SK-N-SH treated with all-trans-retinoic acid at 6 μM for 48 hours (cell line): ENCODE data around the gene GAGE1.

ENCODE experiments used
- ATAC-seq: fragments of 200-7000 bp; cut with Tn5 transposase; 3 replicates; pipeline ENCODE4 v1.9.1; 2020; ENCODE audit warnings: mild to moderate bottlenecking, moderate library complexity
- ARNTL ChIP-seq: fragments of 450-650 bp; formaldehyde crosslinking; IDR thresholded peaks from 2 replicates; pipeline ENCODE4 v1.5.0; 2020; ENCODE audit warnings: low read depth, mild to moderate bottlenecking, moderate library complexity, borderline replicate concordance
- BACH2 ChIP-seq: fragments of 250-450 bp; sonication (Bioruptor Pico); IDR thresholded peaks from 2 replicates; pipeline ENCODE4 v1.9.0; 2021; ENCODE audit warnings: mild to moderate bottlenecking, borderline replicate concordance
- CSDC2 ChIP-seq: fragments of 250-450 bp; sonication (Bioruptor Pico); IDR thresholded peaks from 2 replicates; pipeline ENCODE4 v1.5.0; 2020; ENCODE audit warnings: mild to moderate bottlenecking, moderate library complexity
- GLIS3 ChIP-seq: fragments of 250-450 bp; sonication (Bioruptor Pico); IDR thresholded peaks from 2 replicates; pipeline ENCODE4 v1.5.0; 2020; ENCODE audit warnings: mild to moderate bottlenecking, moderate library complexity
- ISL1 ChIP-seq: fragments of 250-450 bp; sonication (Bioruptor Pico); IDR thresholded peaks from 2 replicates; pipeline ENCODE4 v2.1.2; 2022; ENCODE audit warnings: mild to moderate bottlenecking, moderate library complexity
- OSR1 ChIP-seq: fragments of 250-450 bp; sonication (Bioruptor Pico); IDR thresholded peaks from 2 replicates; pipeline ENCODE4 v1.8.0; 2022; ENCODE audit warnings: moderate library complexity, mild to moderate bottlenecking, inconsistent platforms
- PATZ1 ChIP-seq: fragments of 250-450 bp; sonication (Bioruptor Pico); IDR thresholded peaks from 2 replicates; pipeline ENCODE4 v1.8.0; 2020; ENCODE audit warnings: mild to moderate bottlenecking, moderate library complexity, borderline replicate concordance
- PPARA ChIP-seq: fragments of 250-450 bp; sonication (Bioruptor Pico); IDR thresholded peaks from 2 replicates; pipeline ENCODE4 v1.5.0; 2020; ENCODE audit warnings: mild to moderate bottlenecking, borderline replicate concordance
- RARB ChIP-seq: fragments of 250-450 bp; sonication (Bioruptor Pico); IDR thresholded peaks from 2 replicates; pipeline ENCODE4 v1.8.0; 2021; ENCODE audit warnings: mild to moderate bottlenecking, moderate library complexity
- SNAI2 ChIP-seq: fragments of 250-450 bp; sonication (Bioruptor Pico); IDR thresholded peaks from 2 replicates; pipeline ENCODE4 v1.5.0; 2020; ENCODE audit warnings: mild to moderate bottlenecking, moderate library complexity
- TCF4 ChIP-seq: fragments of 250-450 bp; sonication (Bioruptor Pico); IDR thresholded peaks from 2 replicates; pipeline ENCODE4 v1.8.0; 2021; ENCODE audit warnings: mild to moderate bottlenecking, moderate library complexity, borderline replicate concordance
- TOX ChIP-seq: fragments of 250-450 bp; sonication (Bioruptor Pico); IDR thresholded peaks from 2 replicates; pipeline ENCODE4 v1.8.0; 2021; ENCODE audit warnings: mild to moderate bottlenecking, moderate library complexity, borderline replicate concordance
- ZC3H10 ChIP-seq: fragments of 250-450 bp; sonication (Bioruptor Pico); IDR thresholded peaks from 2 replicates; pipeline ENCODE4 v1.5.1; 2021; ENCODE audit warnings: mild to moderate bottlenecking, moderate library complexity
- ZFP3 ChIP-seq: fragments of 250-450 bp; sonication (Bioruptor Pico); IDR thresholded peaks from 2 replicates; pipeline ENCODE4 v1.5.0; 2020; ENCODE audit warnings: mild to moderate bottlenecking, moderate library complexity
- ZFP30 ChIP-seq: fragments of 450-650 bp; formaldehyde crosslinking; IDR thresholded peaks from 2 replicates; pipeline ENCODE4 v1.5.0; 2022; ENCODE audit warnings: mild to moderate bottlenecking, moderate library complexity
- ZNF70 ChIP-seq: fragments of 450-650 bp; formaldehyde crosslinking; IDR thresholded peaks from 2 replicates; pipeline ENCODE4 v1.5.0; 2020; ENCODE audit warnings: mild to moderate bottlenecking, moderate library complexity
- ZNF8 ChIP-seq: fragments of 450-650 bp; formaldehyde crosslinking; IDR thresholded peaks from 2 replicates; pipeline ENCODE4 v1.5.0; 2020; ENCODE audit warnings: mild to moderate bottlenecking, moderate library complexity
- TF ChIP-seq, protein P1 (sequence below): fragments of 250-450 bp; sonication (Bioruptor Pico); IDR thresholded peaks from 2 replicates; pipeline ENCODE4 v1.8.0; 2021; ENCODE audit warnings: low read depth, mild to moderate bottlenecking, moderate library complexity, borderline replicate concordance
- TF ChIP-seq, protein P2 (sequence below): fragments of 250-450 bp; sonication (Bioruptor Pico); IDR thresholded peaks from 2 replicates; pipeline ENCODE4 v1.5.1; 2020; ENCODE audit warnings: low read depth, mild to moderate bottlenecking, moderate library complexity

Gene GAGE1

DNA sequence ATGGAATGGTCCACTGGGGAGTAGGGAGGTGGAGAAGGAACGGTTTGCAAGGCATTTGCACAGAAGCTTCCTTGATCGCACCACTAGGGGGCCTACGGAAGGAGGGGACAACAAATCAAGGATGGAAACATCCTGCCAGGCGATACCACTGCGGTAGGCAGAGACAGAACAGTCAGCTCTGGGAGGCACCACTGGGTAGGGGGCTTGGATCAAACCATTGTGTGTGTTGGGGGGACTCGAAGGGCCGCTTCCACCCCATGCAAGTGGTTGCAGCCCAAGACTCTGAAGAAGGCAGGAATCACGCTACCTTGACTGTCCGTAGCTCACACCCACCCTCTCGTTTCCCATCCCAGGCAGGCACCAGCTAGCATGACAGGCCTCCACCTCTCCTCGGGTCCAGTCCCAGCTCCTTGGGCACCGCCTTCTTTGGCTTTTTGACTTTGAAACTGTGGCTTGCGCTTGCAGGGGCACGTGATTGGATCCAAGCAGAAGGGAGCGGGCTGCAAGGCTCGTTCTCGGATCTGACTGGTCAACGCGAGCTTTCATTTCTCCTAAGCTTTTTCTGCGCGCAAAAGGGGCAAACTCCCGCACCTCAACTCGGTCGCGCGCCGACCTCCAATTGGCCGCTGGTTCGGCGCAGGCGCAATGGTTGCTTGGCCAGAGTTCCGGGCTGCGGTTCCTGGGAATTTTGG, 28.4 kb downstream of the GAGE1 start:
- TF ChIP-seq TCF4 (CRISPR knock-in tag) (no peak), TOX (no peak), BACH2 (no peak), ISL1 (CRISPR knock-in tag) (no peak), OSR1 (no peak), ZNF8 (CRISPR knock-in tag) (no peak), PPARA (CRISPR knock-in tag) (no peak), ARNTL (CRISPR knock-in tag) (no peak), PATZ1 (CRISPR knock-in tag) (no peak), ZFP3 (CRISPR knock-in tag) (no peak), ZFP30 (CRISPR knock-in tag) (no peak), ZC3H10 (CRISPR knock-in tag) (no peak)
- ATAC-seq = no peak

DNA sequence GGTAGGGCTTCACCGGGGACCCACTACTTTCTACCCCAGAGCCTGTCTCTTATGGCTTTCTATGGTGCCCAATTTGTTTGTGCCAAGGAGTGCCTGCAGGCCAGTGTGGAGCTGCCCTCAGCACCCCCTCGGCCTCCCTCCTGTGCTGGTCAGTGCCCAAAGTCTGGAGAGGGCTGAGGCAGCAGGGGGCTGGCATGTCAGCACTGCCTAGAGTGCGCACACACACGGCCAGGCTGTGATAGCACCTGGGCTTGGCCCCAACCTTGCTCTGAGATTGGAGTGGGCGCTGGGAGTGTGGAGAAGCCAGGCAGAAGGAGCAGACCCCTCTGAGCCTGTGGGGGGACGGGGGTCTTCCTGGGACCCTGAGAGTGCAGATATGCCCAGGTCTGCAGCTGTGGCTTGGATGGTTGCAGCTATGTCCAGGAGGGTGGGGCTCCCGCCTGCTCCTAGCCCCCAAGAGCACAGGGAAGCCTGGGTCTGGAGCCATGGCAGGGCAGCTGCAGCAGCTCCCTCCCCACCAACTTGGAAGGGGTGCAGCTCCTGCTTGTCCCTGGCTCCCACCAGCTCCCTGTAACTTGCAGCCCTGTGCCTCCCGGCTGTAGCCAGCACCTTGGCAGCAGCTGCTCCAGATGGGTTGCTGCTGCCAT, 46.3 kb downstream of the GAGE1 start:
- TF ChIP-seq PATZ1 (CRISPR knock-in tag) = no peak
- TF ChIP-seq OSR1 = no peak
- TF ChIP-seq PPARA (CRISPR knock-in tag) = no peak
- TF ChIP-seq RARB (CRISPR knock-in tag) = no peak
- no peak for TF ChIP-seq CSDC2
- TF ChIP-seq, protein P1, sequence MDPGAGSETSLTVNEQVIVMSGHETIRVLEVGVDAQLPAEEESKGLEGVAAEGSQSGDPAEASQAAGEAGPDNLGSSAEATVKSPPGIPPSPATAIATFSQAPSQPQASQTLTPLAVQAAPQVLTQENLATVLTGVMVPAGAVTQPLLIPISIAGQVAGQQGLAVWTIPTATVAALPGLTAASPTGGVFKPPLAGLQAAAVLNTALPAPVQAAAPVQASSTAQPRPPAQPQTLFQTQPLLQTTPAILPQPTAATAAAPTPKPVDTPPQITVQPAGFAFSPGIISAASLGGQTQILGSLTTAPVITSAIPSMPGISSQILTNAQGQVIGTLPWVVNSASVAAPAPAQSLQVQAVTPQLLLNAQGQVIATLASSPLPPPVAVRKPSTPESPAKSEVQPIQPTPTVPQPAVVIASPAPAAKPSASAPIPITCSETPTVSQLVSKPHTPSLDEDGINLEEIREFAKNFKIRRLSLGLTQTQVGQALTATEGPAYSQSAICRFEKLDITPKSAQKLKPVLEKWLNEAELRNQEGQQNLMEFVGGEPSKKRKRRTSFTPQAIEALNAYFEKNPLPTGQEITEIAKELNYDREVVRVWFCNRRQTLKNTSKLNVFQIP (CRISPR knock-in tag) = no peak
- ATAC-seq = no peak

DNA sequence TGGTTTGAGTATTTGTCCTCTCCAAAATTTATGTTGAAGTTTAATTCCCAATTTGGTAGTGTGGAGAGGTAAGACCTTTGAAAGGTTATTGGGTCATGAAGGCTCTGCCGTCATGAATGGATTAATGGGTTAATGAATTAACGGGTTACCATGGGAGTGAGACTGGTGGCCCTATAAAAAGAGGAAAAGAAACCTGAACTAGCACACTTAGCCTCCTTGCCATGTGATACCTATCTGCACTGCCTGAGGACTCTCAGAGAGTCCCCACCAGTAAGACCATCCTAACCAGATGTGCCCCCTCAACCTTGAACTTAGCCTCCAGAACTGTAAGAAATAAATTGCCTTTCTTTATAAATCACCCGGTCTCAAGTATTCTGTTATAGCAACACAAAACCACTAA, 57.7 kb downstream of the GAGE1 start:
- no peak for ATAC-seq

More for the DNA sequence above, 57.7 kb downstream of the GAGE1 start:
- no peak for TF ChIP-seq ZFP30 (CRISPR knock-in tag)
- no peak for TF ChIP-seq PATZ1 (CRISPR knock-in tag)
- no peak for TF ChIP-seq ZNF70 (CRISPR knock-in tag)
- TF ChIP-seq, protein P2, sequence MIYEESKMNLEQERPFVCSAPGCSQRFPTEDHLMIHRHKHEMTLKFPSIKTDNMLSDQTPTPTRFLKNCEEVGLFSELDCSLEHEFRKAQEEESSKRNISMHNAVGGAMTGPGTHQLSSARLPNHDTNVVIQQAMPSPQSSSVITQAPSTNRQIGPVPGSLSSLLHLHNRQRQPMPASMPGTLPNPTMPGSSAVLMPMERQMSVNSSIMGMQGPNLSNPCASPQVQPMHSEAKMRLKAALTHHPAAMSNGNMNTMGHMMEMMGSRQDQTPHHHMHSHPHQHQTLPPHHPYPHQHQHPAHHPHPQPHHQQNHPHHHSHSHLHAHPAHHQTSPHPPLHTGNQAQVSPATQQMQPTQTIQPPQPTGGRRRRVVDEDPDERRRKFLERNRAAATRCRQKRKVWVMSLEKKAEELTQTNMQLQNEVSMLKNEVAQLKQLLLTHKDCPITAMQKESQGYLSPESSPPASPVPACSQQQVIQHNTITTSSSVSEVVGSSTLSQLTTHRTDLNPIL = no peak
- no peak for TF ChIP-seq RARB (CRISPR knock-in tag)
- no peak for TF ChIP-seq SNAI2 (CRISPR knock-in tag)
- no peak for TF ChIP-seq TOX
- TF ChIP-seq ISL1 (CRISPR knock-in tag) = no peak
- TF ChIP-seq BACH2 = no peak
- TF ChIP-seq, protein P1 (CRISPR knock-in tag) = no peak
- no peak for TF ChIP-seq GLIS3
